PFSK-1 (cell line): Measurements from ENCODE around the gene AREL1.
A peak's percentile ranks its signal among the peaks of the same experiment; 100 is the strongest.

Experiments
- FOXP2 ChIP-seq: optimal IDR thresholded peaks from 2 replicates; pipeline ENCODE3; 2011; ENCODE audit warnings: borderline replicate concordance, control low read depth, inconsistent platforms; ENCODE audit not compliant: insufficient read depth; ENCODE audit errors: extremely low read length, extremely low read depth
- POLR2AphosphoS5 ChIP-seq: IDR thresholded peaks from 2 replicates; pipeline ENCODE4 v1.6.1; 2012; ENCODE audit warnings: low read depth, mild to moderate bottlenecking, control low read depth, low read length, moderate library complexity
- REST ChIP-seq, 2 experiments: IDR thresholded peaks; 2 replicates each; pipeline versions ENCODE4 v1.6.1 to v1.8.0; 2011 to 2012; ENCODE audit warnings: low read depth in 2 of 2, low read length in 2 of 2, control low read depth in 1 of 2, inconsistent platforms in 1 of 2, mild to moderate bottlenecking in 1 of 2, moderate library complexity in 1 of 2; ENCODE audit not compliant: insufficient read depth in 1 of 2
- SIN3A ChIP-seq: IDR thresholded peaks from 2 replicates; pipeline ENCODE4 v1.6.1; 2012; ENCODE audit warnings: mild to moderate bottlenecking, low read length, moderate library complexity, borderline replicate concordance; ENCODE audit not compliant: insufficient read depth
- TAF1 ChIP-seq: IDR thresholded peaks from 2 replicates; pipeline ENCODE4 v1.6.1; 2012; ENCODE audit warnings: low read length, control low read depth, borderline replicate concordance; ENCODE audit not compliant: insufficient read depth

AREL1 gene

GRCh38 chr14:74618078-74618952 lies 94.6 kb downstream of the AREL1 start:
- TF ChIP-seq REST (IDR thresholded peaks at IDR 0.05; ENCODE audit: insufficient read depth in 1 of 2, low read depth in 2 of 2, low read length in 2 of 2) (0 out of 4 replicates have a peak, but pooled peaks of 1 of the 2 experiments have one; percentile 31), SIN3A (no peak)

DNA sequence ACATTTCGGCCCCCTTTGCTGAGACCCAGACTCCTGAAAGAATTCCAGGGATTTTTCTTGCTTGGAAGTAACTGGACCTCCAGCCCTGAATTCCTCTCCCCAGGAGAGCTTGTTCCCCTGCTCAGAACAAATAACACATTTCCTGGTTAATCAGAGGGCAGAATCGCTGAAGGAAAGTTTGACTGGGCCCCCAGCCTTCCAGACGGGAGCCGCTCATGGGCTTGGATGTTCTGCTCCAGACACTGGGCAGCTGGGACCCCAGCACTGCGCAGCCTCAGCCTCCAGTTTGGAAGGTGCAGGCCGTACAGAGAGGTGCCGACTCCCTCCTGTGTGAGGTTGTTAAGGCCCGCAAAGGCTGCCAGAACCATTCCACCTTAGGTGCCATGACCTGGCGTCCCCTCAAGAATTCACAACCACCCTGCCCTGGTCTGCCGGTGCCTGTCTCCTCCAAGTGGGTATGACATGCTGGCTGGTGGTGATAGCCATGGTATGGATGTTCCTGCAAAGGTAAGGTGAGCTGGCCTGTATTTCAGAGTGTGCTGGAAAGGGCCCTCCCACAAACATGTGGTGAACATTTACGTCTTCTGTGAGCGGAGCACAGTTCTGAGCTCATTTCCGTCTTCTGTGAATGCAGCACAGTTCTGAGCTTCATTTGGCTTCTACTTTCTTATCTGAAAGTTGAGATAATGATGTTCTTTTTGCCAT lies 95.7 kb downstream of the AREL1 start:
- TF ChIP-seq FOXP2 (no peak), SIN3A (no peak), POLR2AphosphoS5 (no peak), TAF1 (no peak), REST (IDR thresholded peaks at IDR 0.05; ENCODE audit: insufficient read depth in 1 of 2, low read depth in 2 of 2, low read length in 2 of 2) (no peak)

DNA sequence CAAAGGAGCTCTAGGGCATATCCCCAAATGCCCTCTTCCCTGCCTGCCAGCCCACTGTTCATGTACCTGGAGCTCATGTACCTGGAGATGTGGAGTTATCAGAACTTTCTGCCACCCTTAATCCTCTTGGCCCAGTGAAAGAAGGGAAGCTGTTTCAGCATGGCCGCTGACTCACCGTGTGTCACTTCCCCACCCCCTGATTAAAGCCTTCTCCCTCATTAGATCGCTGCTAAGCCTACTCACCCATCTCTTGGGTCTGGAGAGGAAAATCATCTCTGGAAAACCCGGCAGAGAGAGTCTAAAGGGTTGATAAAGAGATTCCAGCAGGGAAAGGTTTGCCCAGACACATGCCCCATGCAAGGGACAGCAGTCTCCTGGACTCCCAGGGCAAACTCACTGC lies 96.4 kb downstream of the AREL1 start:
- TF ChIP-seq TAF1 (no peak), FOXP2 (no peak), POLR2AphosphoS5 (no peak), SIN3A (no peak), REST (IDR thresholded peaks at IDR 0.05; ENCODE audit: insufficient read depth in 1 of 2, low read depth in 2 of 2, low read length in 2 of 2) (no peak)

GRCh38 chr14:74615735-74616134 lies 97.1 kb downstream of the AREL1 start:
- no peak for TF ChIP-seq FOXP2
- no peak for TF ChIP-seq SIN3A
- TF ChIP-seq REST (IDR thresholded peaks at IDR 0.05; ENCODE audit: insufficient read depth in 1 of 2, low read depth in 2 of 2, low read length in 2 of 2), result no peak
